ENCODE data around the gene ASB6. TPM values are rescaled to one million over a fixed set of nuclear protein-coding genes. Genes with fewer than 3 reads are reported as not detected.
"Not testable (repeated sequence)": the region's sequence is repeated elsewhere in the genome, so short reads cannot be mapped to it uniquely, and the experiment has no call there.

ASB6 gene
- total RNA-seq, 1 donor from 2014 or later: 18.1 TPM

DNA sequence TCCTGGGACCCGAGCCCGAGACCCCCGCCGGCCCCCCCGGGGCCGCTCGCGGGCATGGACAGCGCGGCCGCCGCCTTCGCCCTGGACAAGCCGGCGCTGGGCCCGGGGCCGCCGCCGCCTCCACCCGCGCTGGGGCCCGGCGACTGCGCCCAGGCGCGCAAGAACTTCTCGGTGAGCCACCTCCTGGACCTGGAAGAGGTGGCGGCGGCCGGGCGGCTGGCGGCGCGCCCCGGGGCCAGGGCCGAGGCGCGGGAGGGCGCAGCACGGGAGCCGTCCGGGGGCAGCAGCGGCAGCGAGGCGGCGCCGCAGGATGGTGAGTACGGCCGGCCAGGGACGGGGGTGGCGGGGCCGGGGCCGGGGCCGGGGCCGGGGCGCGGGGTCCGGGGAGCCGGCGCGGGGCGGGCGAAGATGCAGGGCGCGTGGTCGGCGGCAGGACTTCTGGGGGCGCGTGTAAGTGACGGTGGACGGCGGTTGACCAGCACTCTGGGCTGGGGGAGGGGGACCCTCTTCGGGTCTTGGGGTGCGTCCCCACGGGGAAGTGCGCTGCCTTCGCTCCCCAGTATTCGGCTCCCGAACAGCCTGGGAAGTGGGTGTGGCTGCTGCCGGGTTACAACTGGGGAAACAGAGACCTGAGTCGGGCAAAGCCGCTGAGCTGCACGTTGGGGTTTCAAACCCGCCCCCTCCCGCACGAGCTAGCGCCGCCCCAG lies 24.0 kb upstream of the ASB6 start:
- no peaks in the 10 kb centered on the region for H3K9me3 Mint-ChIP-seq (ENCODE audit: unreplicated experiment)
- H3K4me3 Mint-ChIP-seq (ENCODE audit: unreplicated experiment): peak overlapping the region; percentile 54
- no peak for DNase-seq (ENCODE audit: extremely low spot score, unreplicated experiment)
- peaks cover 30% of the 10 kb centered on the region for H3K4me1 Mint-ChIP-seq (ENCODE audit: unreplicated experiment)
- H3K27me3 Mint-ChIP-seq (ENCODE audit: unreplicated experiment): no peaks in the 10 kb centered on the region
- H3K27ac Mint-ChIP-seq (ENCODE audit: unreplicated experiment): no peak overlapping the region
- TF ChIP-seq CTCF (IDR thresholded peaks at IDR 0.05): no peak
- H3K36me3 Mint-ChIP-seq (ENCODE audit: unreplicated experiment): no peaks in the 10 kb centered on the region

- DNase-seq (ENCODE audit: extremely low spot score, unreplicated experiment): no peak
- no peak for TF ChIP-seq CTCF (IDR thresholded peaks at IDR 0.05)
- H3K27ac Mint-ChIP-seq (ENCODE audit: unreplicated experiment): no peak within 1 kb of the TSS
- peaks cover 27% of the 10 kb centered on the region for H3K4me1 Mint-ChIP-seq (ENCODE audit: unreplicated experiment)
- H3K4me3 Mint-ChIP-seq (ENCODE audit: unreplicated experiment): peak within 1 kb of the TSS; percentile 57
- no peaks in the 10 kb centered on the region for H3K27me3 Mint-ChIP-seq (ENCODE audit: unreplicated experiment)
- H3K36me3 Mint-ChIP-seq (ENCODE audit: unreplicated experiment): no peaks in the 10 kb centered on the region
- no peaks in the 10 kb centered on the region for H3K9me3 Mint-ChIP-seq (ENCODE audit: unreplicated experiment)
Measured at GRCh38 chr9:129665389-129665775, 23.4 kb upstream of the ASB6 start, which contains the start of gene PRRX2. TSS of gene PRRX2 (plus strand) at chr9:129665647. CDS start at chr9:129665868, 221 bp downstream.

DNA sequence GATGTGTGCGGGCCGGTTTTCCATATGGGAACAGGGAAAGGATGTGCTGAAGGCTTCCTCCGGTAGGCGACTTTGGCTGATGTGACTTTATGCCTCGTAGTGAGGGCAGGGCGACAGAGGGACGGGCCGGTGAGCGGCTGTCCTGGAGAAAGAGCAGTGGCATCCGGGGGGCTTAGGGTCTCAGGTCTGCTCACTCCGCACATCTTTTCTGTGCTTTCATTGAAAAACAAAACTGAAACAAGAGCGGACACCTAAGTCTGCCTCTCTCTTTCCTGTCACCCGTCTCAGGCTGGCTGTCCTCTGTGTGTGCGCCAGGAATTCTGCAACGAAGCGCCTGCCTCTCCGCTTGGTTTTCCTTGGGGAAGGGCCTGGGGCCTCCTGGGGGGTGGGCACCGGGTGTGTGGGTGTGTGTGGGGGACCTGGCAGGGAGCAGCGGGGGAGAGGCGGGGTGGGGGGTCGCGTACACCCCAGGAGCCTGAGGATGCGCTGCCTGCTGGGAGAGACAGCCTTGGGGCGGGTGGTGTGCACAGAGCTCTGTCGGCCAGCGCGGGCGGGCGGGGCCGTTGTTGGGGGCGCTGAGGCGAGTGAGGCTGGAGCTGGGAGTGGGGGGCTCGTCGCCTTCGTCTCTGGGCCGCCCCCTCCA lies 22.9 kb upstream of the ASB6 start:
- Mint-ChIP-seq H3K27me3 (ENCODE audit: unreplicated experiment) (no peaks in the 10 kb centered on the region), H3K4me3 (ENCODE audit: unreplicated experiment) (peak overlapping the region; percentile 56), H3K27ac (ENCODE audit: unreplicated experiment) (no peak overlapping the region), H3K4me1 (ENCODE audit: unreplicated experiment) (peaks cover 25% of the 10 kb centered on the region), H3K36me3 (ENCODE audit: unreplicated experiment) (no peaks in the 10 kb centered on the region), H3K9me3 (ENCODE audit: unreplicated experiment) (no peaks in the 10 kb centered on the region)
- no peak for TF ChIP-seq CTCF (IDR thresholded peaks at IDR 0.05)
- DNase-seq (ENCODE audit: extremely low spot score, unreplicated experiment): no peak

DNA sequence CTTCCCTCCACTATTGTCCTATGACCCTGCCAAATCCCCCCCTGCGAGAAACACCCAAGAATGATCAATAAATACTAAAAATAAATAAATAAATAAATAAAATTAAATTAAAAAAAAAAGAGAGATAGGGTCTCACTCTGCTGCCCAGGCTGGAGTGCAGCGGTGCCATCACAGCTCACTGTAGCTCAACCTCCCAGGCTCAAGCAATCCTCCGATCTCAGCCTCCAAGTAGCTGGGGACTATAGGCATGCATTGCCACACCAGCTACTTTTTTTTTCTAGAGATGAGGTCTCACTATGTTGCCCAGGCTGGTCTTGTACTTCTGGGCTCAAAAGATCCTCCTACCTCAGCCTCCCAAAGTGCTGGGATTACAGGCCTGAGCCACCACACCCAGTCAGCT lies 20.3 kb upstream of the ASB6 start:
- H3K36me3 Mint-ChIP-seq (ENCODE audit: unreplicated experiment); H3K4me1 Mint-ChIP-seq (ENCODE audit: unreplicated experiment); H3K4me3 Mint-ChIP-seq (ENCODE audit: unreplicated experiment); H3K27me3 Mint-ChIP-seq (ENCODE audit: unreplicated experiment); H3K27ac Mint-ChIP-seq (ENCODE audit: unreplicated experiment); DNase-seq (ENCODE audit: extremely low spot score, unreplicated experiment); H3K9me3 Mint-ChIP-seq (ENCODE audit: unreplicated experiment): not testable (repeated sequence)

- DNase-seq (ENCODE audit: extremely low spot score, unreplicated experiment): no peak
- H3K36me3 Mint-ChIP-seq (ENCODE audit: unreplicated experiment): no peaks in the 10 kb centered on the region
- peaks cover 18% of the 10 kb centered on the region for H3K4me1 Mint-ChIP-seq (ENCODE audit: unreplicated experiment)
- H3K27me3 Mint-ChIP-seq (ENCODE audit: unreplicated experiment): no peaks in the 10 kb centered on the region
- no peak overlapping the region for H3K27ac Mint-ChIP-seq (ENCODE audit: unreplicated experiment)
- no peaks in the 10 kb centered on the region for H3K9me3 Mint-ChIP-seq (ENCODE audit: unreplicated experiment)
- H3K4me3 Mint-ChIP-seq (ENCODE audit: unreplicated experiment): no peak overlapping the region
- no peak for TF ChIP-seq CTCF (IDR thresholded peaks at IDR 0.05)
Measured at GRCh38 chr9:129661029-129661428, 19.1 kb upstream of the ASB6 start.
